ENCODE measurements around the gene FOXJ3.

The FOXJ3 gene

GRCh38 chr1:42183210-42183956 lies 151.7 kb downstream of the FOXJ3 start:
- no peak for DNase-seq

GRCh38 chr1:42181687-42182086 lies 153.3 kb downstream of the FOXJ3 start:
- no peak for DNase-seq

GRCh38 chr1:42179900-42180329 lies 155.1 kb downstream of the FOXJ3 start:
- no peak for DNase-seq

- no peak for DNase-seq
Observed at GRCh38 chr1:42179275-42179674, 155.8 kb downstream of the FOXJ3 start.

- no peak for DNase-seq
Observed at GRCh38 chr1:42178249-42178648, 156.8 kb downstream of the FOXJ3 start.

GRCh38 chr1:42177541-42177981 lies 157.5 kb downstream of the FOXJ3 start:
- DNase-seq, result no peak

GRCh38 chr1:42176902-42177519 lies 158.0 kb downstream of the FOXJ3 start:
- peak; percentile 17 to 62 for DNase-seq

GRCh38 chr1:42175314-42176054 lies 159.6 kb downstream of the FOXJ3 start:
- DNase-seq, result no peak

- DNase-seq, result no peak
Observed at GRCh38 chr1:42173961-42174735, 160.9 kb downstream of the FOXJ3 start.

- DNase-seq, result peak; percentile 42 to 66
Observed at GRCh38 chr1:42173155-42173933, 161.7 kb downstream of the FOXJ3 start.

GRCh38 chr1:42172381-42173133 lies 162.5 kb downstream of the FOXJ3 start:
- peak in 1 of 2 experiments; percentile 14 for DNase-seq

- DNase-seq, result no peak
Observed at GRCh38 chr1:42171679-42172266, 163.3 kb downstream of the FOXJ3 start.

GRCh38 chr1:42170779-42171621 lies 164.0 kb downstream of the FOXJ3 start:
- DNase-seq, result peak; percentile 75 to 81

- DNase-seq, result peak in 1 of 2 experiments; percentile 12
Observed at GRCh38 chr1:42168763-42169162, 166.3 kb downstream of the FOXJ3 start.

- DNase-seq, result no peak
Observed at GRCh38 chr1:42168391-42168670, 166.7 kb downstream of the FOXJ3 start.

- no peak for DNase-seq
Observed at GRCh38 chr1:42167611-42168390, 167.2 kb downstream of the FOXJ3 start.

GRCh38 chr1:42165511-42166210 lies 169.4 kb downstream of the FOXJ3 start:
- DNase-seq, result peak; percentile 87 to 91

- no peak for DNase-seq
Observed at GRCh38 chr1:42164551-42165420, 170.2 kb downstream of the FOXJ3 start, which contains the start of gene GUCA2A. TSS of gene GUCA2A (minus strand) at chr1:42164745. CDS start at chr1:42164712, 33 bp downstream.
